HG02943 (cell line): ENCODE results near the gene PKIG.

Experiments used
- ATAC-seq: cut with Tn5 transposase; IDR thresholded peaks from one replicate; pipeline ENCODE4 v1.9.1; 2021; ENCODE audit warnings: mild to moderate bottlenecking, low read depth, moderate library complexity; ENCODE audit not compliant: unreplicated experiment

The PKIG gene

DNA sequence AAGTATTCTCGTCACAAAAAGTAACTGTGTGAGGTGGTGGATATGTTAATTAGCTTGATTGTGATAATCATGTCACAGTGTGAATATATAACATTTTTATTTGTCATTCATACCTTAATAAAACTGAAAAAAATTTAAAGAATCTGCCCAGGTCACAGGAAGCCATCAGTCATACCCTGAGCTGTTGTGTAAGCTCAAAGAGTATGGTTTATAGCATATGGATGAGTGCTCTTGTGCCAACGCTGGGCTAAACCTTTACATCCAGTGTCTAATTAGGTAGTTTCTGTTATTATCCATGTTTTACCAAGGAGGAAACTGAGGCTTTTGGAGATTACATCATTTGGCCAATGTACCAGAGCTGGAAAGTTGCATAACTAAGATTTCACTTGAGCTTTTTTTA, 11.4 kb downstream of the PKIG start:
- ATAC-seq = no peak

- no peak for ATAC-seq
Measured at GRCh38 chr20:44594730-44595129, 12.4 kb downstream of the PKIG start.

DNA sequence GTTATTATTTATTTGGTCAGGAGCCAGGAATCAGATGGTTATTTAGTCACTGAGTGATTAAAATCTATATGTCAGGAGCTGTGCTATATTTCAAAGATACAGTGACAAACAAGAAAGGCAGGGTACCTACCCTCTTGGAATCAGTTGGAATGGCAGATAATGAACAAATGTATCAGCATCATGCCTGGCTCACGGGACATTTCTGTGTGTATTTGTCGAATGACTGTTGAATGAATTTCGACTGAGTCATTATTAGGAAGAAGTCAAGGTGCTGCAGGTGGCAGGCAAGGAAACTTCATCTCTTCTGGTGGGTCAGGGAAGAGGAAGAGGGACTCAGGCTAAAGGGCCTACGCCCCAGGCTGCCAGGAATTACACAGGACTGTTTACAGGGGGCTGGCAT, 13.6 kb downstream of the PKIG start:
- no peak for ATAC-seq

DNA sequence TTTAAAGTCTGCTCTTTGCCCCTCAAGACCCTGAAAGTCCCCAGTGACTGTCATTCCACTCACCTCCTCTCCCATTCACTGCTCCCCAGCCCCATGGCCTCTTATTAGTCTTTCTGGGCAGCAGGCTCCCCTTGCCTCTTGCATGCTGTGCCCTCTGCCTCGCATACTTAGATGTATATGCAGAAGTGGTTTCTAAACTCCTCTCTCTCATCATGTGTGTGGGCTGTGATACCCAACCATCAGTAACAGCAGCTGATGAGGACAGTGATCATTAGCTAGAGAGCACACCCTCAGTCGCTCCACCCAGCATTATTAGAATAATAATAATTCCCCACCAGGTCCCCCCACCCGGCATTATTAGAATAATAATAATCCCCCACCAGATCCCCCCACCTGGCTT, 14.5 kb downstream of the PKIG start:
- ATAC-seq = no peak

DNA sequence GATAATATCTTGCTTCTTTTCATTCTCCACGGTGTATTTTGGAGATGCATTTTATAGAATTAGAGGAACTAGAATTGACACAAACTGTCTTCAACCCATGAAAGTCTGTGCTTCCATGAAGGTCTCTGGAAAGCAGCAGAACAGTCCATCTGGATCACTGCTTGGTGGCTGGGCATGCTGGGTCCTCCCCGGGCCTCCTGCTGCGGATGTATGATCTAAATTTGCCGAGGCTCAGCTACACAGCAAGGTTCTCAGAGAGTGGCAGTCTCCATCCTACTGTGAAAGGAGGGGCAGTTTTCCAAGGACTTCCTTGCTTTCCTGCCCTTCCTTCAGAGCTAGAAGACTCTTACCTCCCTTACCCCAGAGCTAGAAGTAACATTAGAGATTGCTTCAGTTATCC, 15.1 kb downstream of the PKIG start:
- no peak for ATAC-seq

DNA sequence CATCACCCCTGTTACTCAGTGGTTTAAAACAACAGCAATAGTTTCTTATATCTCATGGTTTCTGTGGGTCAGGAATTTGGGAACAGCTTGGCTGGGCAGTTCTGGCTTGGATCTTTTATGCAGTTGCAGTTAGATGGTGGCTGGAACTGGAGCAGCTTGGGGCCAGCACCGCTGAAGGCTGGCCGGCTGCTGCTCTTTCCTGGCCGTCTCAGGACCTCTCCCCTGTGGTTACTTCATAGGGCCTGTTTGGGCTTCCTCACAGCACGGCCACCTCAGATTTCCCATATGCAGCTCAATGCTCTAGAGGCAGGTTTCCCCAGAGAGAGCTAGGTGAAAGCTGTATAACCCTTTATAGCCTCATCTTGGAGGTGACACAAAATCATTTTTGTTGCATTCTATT, 15.6 kb downstream of the PKIG start:
- ATAC-seq = no peak

DNA sequence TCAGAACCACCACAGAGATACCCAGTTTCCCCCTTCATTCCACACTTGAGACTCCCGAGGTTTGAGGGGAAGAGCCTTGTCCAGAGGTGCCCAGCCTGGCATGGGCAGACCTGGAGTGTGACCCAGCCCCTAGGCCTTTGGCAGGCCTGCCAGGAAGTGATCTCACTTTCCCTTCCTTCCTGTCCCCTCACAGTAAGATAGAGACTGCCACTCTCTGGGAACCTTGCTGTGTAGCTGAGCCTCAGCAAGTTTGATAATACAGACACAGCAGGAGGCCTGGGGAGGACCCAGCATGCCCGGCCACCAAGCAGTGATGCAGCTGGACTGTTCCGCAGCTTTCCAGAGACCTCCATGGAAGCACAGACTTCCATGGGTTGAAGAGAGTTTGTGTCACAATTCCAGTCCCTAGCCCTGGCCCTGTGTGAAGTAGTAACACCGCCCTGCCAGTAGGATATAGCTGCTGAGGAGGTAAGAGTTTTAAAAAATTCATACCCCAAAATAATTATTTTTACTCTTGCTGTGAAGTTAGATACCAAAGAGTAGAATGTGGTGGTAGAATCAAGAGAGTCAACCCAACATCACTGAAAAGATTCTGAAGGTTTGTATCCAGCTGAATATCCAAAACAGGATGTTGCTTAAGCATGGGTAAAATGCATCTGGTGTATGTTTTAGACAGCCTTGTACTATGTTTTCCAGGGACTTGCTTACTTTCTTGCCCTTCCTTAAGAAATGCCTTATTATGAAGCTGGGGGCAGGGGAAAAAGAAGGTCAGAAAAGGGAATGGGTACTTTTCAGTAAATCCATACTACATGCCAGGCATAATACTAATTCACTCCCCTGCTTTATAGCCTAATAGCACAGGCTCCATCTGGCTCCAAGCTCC, 16.3 kb downstream of the PKIG start:
- no peak for ATAC-seq

DNA sequence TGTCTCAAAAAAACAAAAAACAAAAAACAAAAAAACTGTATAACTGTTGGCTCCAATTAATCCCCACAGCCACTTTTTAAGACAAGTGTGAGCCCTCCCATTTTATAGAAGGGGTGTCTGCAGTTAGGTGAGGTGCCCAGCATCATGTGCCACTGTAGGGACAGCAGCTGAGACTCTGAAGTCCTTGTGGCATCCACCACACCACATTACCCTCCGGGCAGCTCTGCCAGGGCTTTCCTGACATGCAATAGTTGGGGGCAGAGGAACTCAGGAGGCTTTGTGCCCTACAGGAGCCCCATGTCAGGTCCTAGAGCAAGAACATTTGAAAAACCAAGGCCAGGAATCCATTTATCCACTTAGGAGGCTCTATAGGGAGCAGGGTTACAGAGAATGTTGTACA, 17.3 kb downstream of the PKIG start:
- ATAC-seq = no peak

GRCh38 chr20:44600301-44600700, 17.9 kb downstream of the PKIG start:
- ATAC-seq = no peak

GRCh38 chr20:44600758-44601201, 18.4 kb downstream of the PKIG start:
- no peak for ATAC-seq

DNA sequence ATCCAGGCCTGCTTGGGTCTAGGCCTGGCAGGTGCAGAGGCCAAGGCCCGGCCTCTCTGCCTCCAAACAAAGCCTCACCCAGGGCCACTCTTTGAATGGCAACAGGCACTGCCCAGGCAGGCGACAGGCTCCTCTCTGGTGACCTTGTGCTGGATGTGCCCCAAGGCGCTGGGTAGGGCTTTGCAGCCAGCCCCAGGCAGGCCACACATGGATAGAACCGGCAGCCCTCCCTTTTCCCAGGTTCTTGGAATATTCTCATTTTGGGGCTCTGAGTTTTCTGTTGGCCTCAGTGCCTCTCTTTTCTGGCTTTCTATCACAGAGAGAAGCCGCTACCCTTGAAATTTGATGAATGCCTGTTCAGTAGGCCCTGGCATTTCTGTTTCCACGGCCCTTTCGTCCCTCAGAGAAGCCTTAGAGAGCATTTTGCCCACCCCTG, 18.9 kb downstream of the PKIG start:
- no peak for ATAC-seq

DNA sequence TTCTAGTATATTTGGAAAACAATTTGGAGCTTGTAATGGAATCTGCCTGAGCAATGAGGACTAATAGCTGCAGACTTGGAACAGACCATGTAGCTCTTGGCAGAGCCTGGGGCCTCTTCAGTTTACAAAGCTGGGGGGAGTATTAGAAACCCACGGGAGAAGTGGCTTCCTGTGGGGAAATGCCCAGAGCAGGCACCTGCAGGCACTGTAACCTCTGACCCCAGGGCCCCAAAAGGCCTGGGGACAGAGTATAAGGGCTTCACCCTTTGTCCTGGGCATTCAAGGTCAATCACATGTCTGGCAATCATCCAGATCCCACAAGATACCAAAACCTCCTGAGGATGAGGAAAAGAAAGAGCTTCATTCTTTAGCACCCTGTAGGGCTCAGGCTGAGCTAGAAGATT, 19.4 kb downstream of the PKIG start:
- ATAC-seq = no peak

- no peak for ATAC-seq
Measured at GRCh38 chr20:44603327-44603726, 20.9 kb downstream of the PKIG start.

DNA sequence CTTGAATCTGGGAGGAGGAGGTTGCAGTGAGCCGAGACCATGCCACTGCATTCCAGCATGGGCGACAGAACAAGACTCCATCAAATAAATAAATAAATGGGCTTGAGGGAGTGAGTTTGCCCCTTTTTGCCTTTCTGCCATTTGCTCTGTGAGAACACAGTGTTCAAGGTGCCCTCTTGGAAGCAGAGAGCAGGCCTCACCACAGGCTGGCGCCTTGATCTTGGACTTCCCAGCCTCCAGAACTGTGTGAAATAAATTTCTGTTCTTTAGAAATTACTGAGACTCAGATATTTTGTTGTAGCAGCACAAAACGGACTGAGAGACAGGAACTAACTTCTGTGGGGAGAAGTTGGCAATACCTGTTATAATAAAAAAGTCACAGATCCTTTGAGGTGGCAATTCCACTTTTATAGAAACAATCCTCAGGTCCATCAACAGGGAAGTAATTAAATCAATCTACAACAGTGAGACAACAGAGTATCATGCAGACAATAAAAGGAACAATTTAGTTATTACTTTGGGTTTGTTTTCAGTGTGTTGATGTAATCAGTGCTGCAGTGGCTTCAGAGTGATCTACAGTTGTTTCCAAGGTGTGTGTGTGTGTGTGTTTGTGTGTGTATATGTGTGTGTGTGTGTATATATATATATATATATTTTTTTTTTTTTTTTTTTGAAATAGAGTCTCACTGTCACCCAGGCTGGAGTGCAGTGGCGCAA, 24.5 kb downstream of the PKIG start:
- ATAC-seq = no peak

DNA sequence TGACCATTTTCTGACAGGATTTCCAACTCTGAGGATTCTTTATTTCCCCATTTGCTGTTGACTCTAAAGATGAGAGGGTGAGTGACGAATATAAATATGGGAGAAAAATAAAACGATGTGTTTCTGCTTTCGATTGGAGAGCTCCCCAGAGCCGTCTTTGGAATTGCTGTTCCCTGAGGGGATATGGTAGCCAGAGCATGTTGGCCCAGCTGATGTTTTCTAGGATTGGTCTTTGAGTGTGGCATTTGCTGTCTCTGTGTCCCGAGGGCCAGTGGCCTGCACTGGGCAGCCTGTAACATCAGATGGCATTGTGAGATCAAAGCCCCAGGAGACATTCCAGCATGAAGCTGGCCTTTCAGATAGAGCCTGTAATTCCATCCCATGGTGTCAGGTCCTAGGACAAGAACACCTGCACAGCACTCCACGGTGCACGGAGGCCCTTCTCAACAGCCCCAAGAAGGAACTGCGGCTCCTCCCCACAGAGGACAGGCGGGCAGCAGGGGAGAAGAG, 26.7 kb downstream of the PKIG start:
- no peak for ATAC-seq

DNA sequence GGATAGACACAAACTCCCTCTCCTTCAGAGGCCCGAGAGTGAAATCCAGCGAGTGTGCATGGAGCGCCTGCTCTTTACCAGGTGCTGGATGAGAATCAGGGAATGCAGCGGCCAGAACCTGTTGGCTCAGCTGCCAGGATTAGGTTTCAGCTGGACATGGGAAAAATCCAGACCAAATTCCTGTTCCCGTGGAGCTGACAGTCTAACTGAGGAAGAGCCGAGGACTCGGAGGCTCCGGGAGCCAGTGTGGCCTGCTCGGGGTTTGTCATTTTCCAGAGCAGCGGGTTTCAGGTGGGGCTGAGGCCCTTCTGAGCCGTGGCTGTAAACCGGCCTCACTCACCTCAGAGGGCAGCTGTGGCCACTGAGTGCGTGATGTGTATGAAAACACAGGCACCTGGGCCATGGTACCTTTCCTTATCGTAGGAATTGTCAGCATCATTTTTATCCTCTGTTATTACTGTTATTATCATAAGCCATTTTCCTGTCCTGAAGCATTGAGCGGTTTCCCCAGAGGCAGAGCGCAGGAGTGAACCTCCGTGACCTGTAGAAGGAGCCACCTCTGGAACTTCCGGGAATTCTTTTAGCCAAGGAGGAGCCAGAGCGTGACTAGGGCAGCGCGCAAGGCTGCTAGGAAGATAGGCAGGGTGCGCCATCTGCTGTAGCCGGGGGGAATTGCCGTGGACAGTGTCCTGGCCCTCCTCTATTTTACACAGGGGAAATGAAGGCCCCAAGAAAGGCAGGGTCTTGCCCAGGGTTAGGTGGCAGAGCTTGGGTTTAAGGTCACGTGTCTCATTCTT, 27.3 kb downstream of the PKIG start:
- ATAC-seq = no peak

DNA sequence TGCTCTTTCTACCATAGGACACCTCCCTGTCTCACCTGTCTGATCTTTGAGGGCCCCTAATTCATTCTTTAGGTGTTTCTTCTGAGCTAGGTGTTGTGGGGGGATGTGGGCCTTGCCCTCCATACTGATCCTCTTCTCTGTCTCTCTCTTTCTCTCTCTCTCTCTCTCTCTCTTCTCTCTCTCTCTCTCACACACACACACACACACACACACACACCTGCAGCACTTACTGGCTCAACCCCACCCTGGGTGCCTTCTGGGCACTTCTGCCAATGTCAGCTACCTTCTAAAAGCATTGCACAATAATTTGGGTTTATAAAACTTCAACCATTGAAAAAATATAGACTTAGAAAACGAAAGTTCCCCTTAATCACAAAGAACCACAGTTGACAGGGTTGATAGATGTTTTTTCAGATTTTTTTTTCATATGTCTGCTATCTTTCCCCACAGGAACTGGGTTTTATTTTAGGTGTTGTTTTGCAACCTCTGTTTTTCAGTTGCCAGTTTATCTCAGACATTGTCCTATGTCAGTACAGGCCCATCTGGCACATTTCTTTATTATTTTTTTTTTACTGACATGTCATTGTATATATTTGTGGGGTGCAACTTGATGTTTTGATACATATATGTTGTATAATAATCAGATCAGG, 28.1 kb downstream of the PKIG start:
- ATAC-seq = no peak

GRCh38 chr20:44613575-44613974, 31.2 kb downstream of the PKIG start:
- no peak for ATAC-seq

- ATAC-seq = no peak
Measured at GRCh38 chr20:44614525-44614924, 32.1 kb downstream of the PKIG start.

DNA sequence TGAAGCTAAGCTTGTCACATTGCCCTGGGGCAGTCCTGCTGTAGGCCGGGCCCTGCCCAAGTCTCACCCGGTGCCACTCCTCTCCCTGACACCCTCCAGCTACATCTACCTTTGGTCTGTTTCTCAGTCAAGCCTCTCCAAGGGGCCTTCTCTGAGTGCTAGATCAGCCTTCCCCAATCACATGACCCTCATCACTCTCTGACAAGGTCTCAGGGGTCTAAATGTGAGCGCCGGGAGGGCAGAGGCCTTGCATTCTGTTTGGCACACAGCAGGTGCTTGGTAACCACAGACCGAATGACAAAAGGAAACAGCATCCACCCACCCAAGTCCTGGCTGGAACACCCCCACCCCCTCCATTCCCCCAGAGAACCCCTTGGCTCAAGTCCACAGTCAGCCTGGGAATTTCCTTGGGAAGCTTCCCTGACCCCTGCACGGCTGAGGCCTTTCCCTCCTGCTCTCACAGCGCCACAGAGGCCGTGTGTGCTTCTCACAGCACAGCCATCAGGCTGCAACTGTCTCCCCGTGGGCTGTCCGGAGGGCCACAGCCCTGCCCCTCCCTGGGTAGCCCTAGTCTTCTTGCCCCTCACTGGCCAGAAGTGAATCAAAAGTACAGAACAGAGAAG, 32.9 kb downstream of the PKIG start:
- ATAC-seq = no peak
